K562 (cell line): ENCODE data around the gene PIWIL1. TPM values are rescaled to one million over a fixed set of nuclear protein-coding genes. Genes with fewer than 3 reads are reported as not detected.

Experiments used
- ATAC-seq: fragments of 200-7000 bp; cut with Tn5 transposase; 3 replicates; pipeline ENCODE4 v1.9.1; 2020; ENCODE audit warnings: moderate library complexity
- BruUV-seq: library from RNA; stranded (reverse); fragments of 400-500 nt; replicated peaks from 2 replicates; lab custom pipeline; 2021; lab: Mats Ljungman, UMichigan
- CTCF ChIA-PET: fragments of 300-600 bp; formaldehyde crosslinking; extraction: SDS; loops from one replicate; lab custom pipeline; 2021; ENCODE audit warnings: low intra/inter-chr PET ratio; lab: Yijun Ruan, JAX
- POLR2A ChIA-PET: fragments of 300-600, 350-650 bp; sonication (Branson Sonifier 250); formaldehyde crosslinking; extraction: SDS; loops from one replicate; lab custom pipeline; 2021; ENCODE audit warnings: antibody characterized with exemption, inconsistent platforms; lab: Yijun Ruan, JAX
- DNase-seq, 4 experiments: peaks; one replicate each; pipeline versions ENCODE4 v3.0.0 to v3.0.0-alpha.2; 2011 to 2018; ENCODE audit warnings: low spot score in 3 of 4, mixed read lengths in 3 of 4; ENCODE audit errors: extremely low read depth in 1 of 4
- FAIRE-seq: peaks from 2 replicates; lab custom pipeline; 2011; peaks lifted over from hg19 to GRCh38; lab: Jason Lieb, UNC
- H2AFZ ChIP-seq: 2 replicates; pipeline ENCODE4 v1.6.0; 2011; ENCODE audit warnings: low read depth, low read length, control low read depth, inconsistent platforms
- H3K27ac ChIP-seq: fragments of 200-600 bp; 3 replicates; pipeline ENCODE4 v1.8.0; 2011; ENCODE audit warnings: low read depth, mild to moderate bottlenecking, control low read depth, inconsistent platforms, low read length, moderate library complexity, mixed read lengths; ENCODE audit errors: extremely low read depth
- H3K27me3 ChIP-seq, 2 experiments: fragments of 300-600 bp in 1 of 2; 2 replicates in 1 of 2; 3 replicates in 1 of 2; pipeline versions ENCODE4 v1.6.0 to v1.8.0; 2011; ENCODE audit warnings: inconsistent platforms in 2 of 2, low read length in 2 of 2, mild to moderate bottlenecking in 1 of 2, mixed read lengths in 1 of 2, moderate library complexity in 1 of 2; ENCODE audit not compliant: control insufficient read depth in 2 of 2, insufficient read depth in 2 of 2
- H3K36me3 ChIP-seq: fragments of 300-600 bp; 3 replicates; pipeline ENCODE4 v1.8.0; 2011; ENCODE audit warnings: mild to moderate bottlenecking, low read length, inconsistent platforms; ENCODE audit not compliant: control insufficient read depth, insufficient read depth
- H3K4me1 ChIP-seq, 2 experiments: fragments of 200-600 bp in 1 of 2; replicated peaks in 1 of 2; 2 replicates in 1 of 2; 3 replicates in 1 of 2; pipeline versions ENCODE4 v1.5.1 to v1.8.0; 2011; ENCODE audit warnings: inconsistent platforms in 2 of 2, low read length in 2 of 2, mild to moderate bottlenecking in 1 of 2, mixed read lengths in 1 of 2, moderate library complexity in 1 of 2; ENCODE audit not compliant: control insufficient read depth in 2 of 2, insufficient read depth in 2 of 2
- H3K4me2 ChIP-seq: 2 replicates; pipeline ENCODE4 v1.6.1; 2011; ENCODE audit warnings: low read length, control low read depth, inconsistent platforms, mixed read lengths; ENCODE audit not compliant: insufficient read depth
- H3K4me3 ChIP-seq: fragments of 200-600 bp; sonication (generic), shearing (Covaris generic); 2 replicates; pipeline ENCODE4 v1.5.1; 2016; ENCODE audit warnings: control low read depth, inconsistent platforms
- H3K79me2 ChIP-seq: fragments of 200-600 bp; 3 replicates; pipeline ENCODE4 v1.8.0; 2011; ENCODE audit warnings: low read length, inconsistent platforms; ENCODE audit not compliant: control insufficient read depth, insufficient read depth
- H3K9ac ChIP-seq, 2 experiments: 2 replicates each; pipeline versions ENCODE4 v1.6.0 to v1.6.1; 2011; ENCODE audit warnings: low read depth in 2 of 2, low read length in 2 of 2, control low read depth in 1 of 2, inconsistent platforms in 1 of 2, mild to moderate bottlenecking in 1 of 2, mixed read lengths in 1 of 2; ENCODE audit not compliant: insufficient read depth in 1 of 2
- H3K9me1 ChIP-seq: one replicate; pipeline ENCODE4 v1.6.0; 2011; ENCODE audit warnings: inconsistent platforms, mild to moderate bottlenecking, low read length, moderate library complexity; ENCODE audit not compliant: control insufficient read depth, insufficient read depth
- H3K9me3 ChIP-seq: replicated peaks from 2 replicates; pipeline ENCODE4 v1.5.1; 2011; ENCODE audit warnings: low read depth, low read length, inconsistent platforms; ENCODE audit not compliant: control insufficient read depth, insufficient read depth
- H4K20me1 ChIP-seq: replicated peaks from 2 replicates; pipeline ENCODE4 v1.6.1; 2011; ENCODE audit warnings: low read length, inconsistent platforms, mixed read lengths; ENCODE audit not compliant: control insufficient read depth, insufficient read depth
- CEBPB ChIP-seq: fragments of 450-650 bp; IDR thresholded peaks from 2 replicates; pipeline ENCODE4 v1.6.1; 2016; ENCODE audit warnings: missing genetic modification characterization, missing compliant biosample characterization
- CEBPG ChIP-seq, 3 experiments: fragments of 200-800 bp in 1 of 3; sonication (Bioruptor generic) in 1 of 3; sonication (generic) in 1 of 3; formaldehyde crosslinking in 1 of 3; IDR thresholded peaks in 2 of 3; conservative IDR thresholded peaks in 1 of 3; 2 replicates each; pipeline versions ENCODE4 v1.6.1 to v1.8.0; 2016 to 2022; ENCODE audit warnings: missing compliant biosample characterization in 2 of 3, missing genetic modification characterization in 2 of 3, mild to moderate bottlenecking in 1 of 3, missing genetic modification reagents in 1 of 3
- KDM4B ChIP-seq, 2 experiments: fragments of 450-650 bp in 1 of 2; sonication (generic) in 1 of 2; IDR thresholded peaks; 2 replicates each; pipeline ENCODE4 v1.6.1; 2016 to 2017; ENCODE audit warnings: borderline replicate concordance in 2 of 2, antibody characterized with exemption in 1 of 2, low read depth in 1 of 2, mild to moderate bottlenecking in 1 of 2
- MYBL2 ChIP-seq, 2 experiments: fragments of 450-650 bp in 1 of 2; sonication (generic) in 1 of 2; formaldehyde crosslinking in 1 of 2; IDR thresholded peaks; 2 replicates each; pipeline versions ENCODE4 v1.6.1 to v1.8.1; 2017 to 2022; ENCODE audit warnings: borderline replicate concordance in 1 of 2, inconsistent platforms in 1 of 2, low read depth in 1 of 2, mild to moderate bottlenecking in 1 of 2, missing genetic modification reagents in 1 of 2, moderate library complexity in 1 of 2
- RBM17 ChIP-seq: fragments of 200-400 bp; formaldehyde crosslinking; IDR thresholded peaks from 2 replicates; pipeline ENCODE4 v1.6.1; 2017; ENCODE audit warnings: low read depth, mild to moderate bottlenecking, low read length, borderline replicate concordance
- ZFP1 ChIP-seq: fragments of 450-650 bp; formaldehyde crosslinking; IDR thresholded peaks from 2 replicates; pipeline ENCODE4 v1.4.0; 2020; ENCODE audit warnings: mild to moderate bottlenecking, mixed read lengths
- ZNF134 ChIP-seq: fragments of 250-450 bp; sonication (Bioruptor Pico); conservative IDR thresholded peaks from 2 replicates; pipeline ENCODE4 v1.4.0; 2020
- WGBS: fragments of 100-300 bp; shearing (Covaris generic); methylation state at CpG from one replicate; pipeline ENCODE4 v1.1.6; 2016; ENCODE audit warnings: low coverage, mixed read lengths; ENCODE audit not compliant: insufficient coverage; ENCODE audit errors: missing lambda C conversion rate; 5-methylcytosine and 5-hydroxymethylcytosine counted together
- in situ Hi-C: fragments of 300-500 bp; cut with MboI; formaldehyde crosslinking; loops from 4 replicates; pipeline ENCODE4 v1.15.0; 2018; ENCODE audit warnings: inconsistent platforms, mixed read lengths
- intact Hi-C: fragments of 100-400 bp; cut with micrococcal nuclease; formaldehyde crosslinking; loops from 2 replicates; pipeline ENCODE4 v1.14.2; 2022
- polyA plus RNA-seq, 8 experiments: library from polyadenylated mRNA; depleted of rRNA in 4 of 8; stranded (reverse) in 5 of 8; unstranded in 3 of 8; fragments of >200 nt; fragmentation: Nextera tagmentation in 2 of 8; fragmentation: Illumina TruSeq in 1 of 8; extraction: Ambion mirVana in 2 of 8; extraction: Trizol in 1 of 8; gene quantifications; 2 replicates each; pipeline versions ENCODE4 v1.2.1 to v1.2.3, GENCODE V29; 2011 to 2014; ENCODE audit warnings: inconsistent platforms in 1 of 8, missing spikeins in 1 of 8
- total RNA-seq, 7 experiments: library from RNA; depleted of rRNA in 6 of 7; stranded (reverse); fragments of >200 nt in 6 of 7; fragmentation: Illumina TruSeq in 2 of 7; extraction: Trizol in 2 of 7; gene quantifications; 2 replicates each; pipeline versions ENCODE4 v1.2.1 to v1.2.3, GENCODE V29; 2011 to 2021; ENCODE audit warnings: low replicate concordance in 1 of 7
- TF ChIP-seq, protein P1 (sequence below): fragments of 250-450 bp; sonication (Bioruptor Pico); IDR thresholded peaks from 2 replicates; pipeline ENCODE4 v1.4.0; 2020; ENCODE audit warnings: mild to moderate bottlenecking

PIWIL1 gene
- total and polyA plus RNA-seq, 9 of the 15 experiments (the other 6 are each of a cell fraction or from before 2014, with no cell fraction given), result not detected

- DNase-seq, result no peak
- no peak for TF ChIP-seq KDM4B (IDR thresholded peaks at IDR 0.05; ENCODE audit: borderline replicate concordance in 2 of 2, low read depth in 1 of 2)
- TF ChIP-seq CEBPB, result peak; percentile 47
- TF ChIP-seq RBM17, result no peak
- TF ChIP-seq MYBL2 (IDR thresholded peaks at IDR 0.05; ENCODE audit: low read depth), result no peak
- TF ChIP-seq MYBL2 (CRISPR knock-in tag; IDR thresholded peaks at IDR 0.05; ENCODE audit: borderline replicate concordance), result no peak
- no peak for TF ChIP-seq ZNF134 (CRISPR knock-in tag)
- TF ChIP-seq ZFP1 (CRISPR knock-in tag), result no peak
- TF ChIP-seq, protein P1, sequence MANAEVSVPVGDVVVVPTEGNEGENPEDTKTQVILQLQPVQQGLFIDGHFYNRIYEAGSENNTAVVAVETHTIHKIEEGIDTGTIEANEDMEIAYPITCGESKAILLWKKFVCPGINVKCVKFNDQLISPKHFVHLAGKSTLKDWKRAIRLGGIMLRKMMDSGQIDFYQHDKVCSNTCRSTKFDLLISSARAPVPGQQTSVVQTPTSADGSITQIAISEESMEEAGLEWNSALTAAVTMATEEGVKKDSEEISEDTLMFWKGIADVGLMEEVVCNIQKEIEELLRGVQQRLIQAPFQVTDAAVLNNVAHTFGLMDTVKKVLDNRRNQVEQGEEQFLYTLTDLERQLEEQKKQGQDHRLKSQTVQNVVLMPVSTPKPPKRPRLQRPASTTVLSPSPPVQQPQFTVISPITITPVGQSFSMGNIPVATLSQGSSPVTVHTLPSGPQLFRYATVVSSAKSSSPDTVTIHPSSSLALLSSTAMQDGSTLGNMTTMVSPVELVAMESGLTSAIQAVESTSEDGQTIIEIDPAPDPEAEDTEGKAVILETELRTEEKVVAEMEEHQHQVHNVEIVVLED (CRISPR knock-in tag), result no peak
- no peak for TF ChIP-seq CEBPG (CRISPR knock-in tag; IDR thresholded peaks at IDR 0.05)
- TF ChIP-seq CEBPG (tag; conservative IDR thresholded peaks at IDR 0.05 in 1 of 2, IDR thresholded peaks at IDR 0.05 in 1 of 2), result peak in 1 of 2 experiments; percentile 67; a peak in 2 of 4 replicates
- TF ChIP-seq, all 486 proteins: peak for 2
- Histone ChIP-seq H3K36me3 (no peaks in the 10 kb centered on the region), H3K4me3 (no peak overlapping the region), H3K9me3 (no peaks in the 10 kb centered on the region), H4K20me1 (no peaks in the 10 kb centered on the region), H3K9me1 (no peaks in the 10 kb centered on the region), H2AFZ (no peak overlapping the region), H3K27me3 (peaks cover 5 to 30% of the 10 kb centered on the region in 2 experiments), H3K79me2 (no peaks in the 10 kb centered on the region), H3K9ac (no peak overlapping the region), H3K4me2 (no peak overlapping the region), H3K27ac (no peak overlapping the region), H3K4me1 (no peaks in the 10 kb centered on the region)
- CTCF ChIA-PET, result no interaction called here
- POLR2A ChIA-PET, result no interaction called here
- ATAC-seq, result no peak
- BruUV-seq, result no TSS peak
- in situ Hi-C loops, result no loop called here
- WGBS, result under 1% methylated on average over 14 of the region's 14 CpGs
- FAIRE-seq, result no peak
- intact Hi-C loops, result no loop called here
Observed at GRCh38 chr12:130357729-130358330, 20.1 kb downstream of the PIWIL1 start.
